Measurements from ENCODE around the gene TLX2. TPM values are rescaled to one million over a fixed set of nuclear protein-coding genes. Genes with fewer than 3 reads are reported as not detected.
A peak's percentile ranks its signal among the peaks of the same experiment; 100 is the strongest.

The TLX2 gene
- total and polyA plus RNA-seq, 2 of the 13 experiments (the other 11 are each of a cell fraction or from before 2014, with no cell fraction given): 0.05 to 0.20 TPM

DNA sequence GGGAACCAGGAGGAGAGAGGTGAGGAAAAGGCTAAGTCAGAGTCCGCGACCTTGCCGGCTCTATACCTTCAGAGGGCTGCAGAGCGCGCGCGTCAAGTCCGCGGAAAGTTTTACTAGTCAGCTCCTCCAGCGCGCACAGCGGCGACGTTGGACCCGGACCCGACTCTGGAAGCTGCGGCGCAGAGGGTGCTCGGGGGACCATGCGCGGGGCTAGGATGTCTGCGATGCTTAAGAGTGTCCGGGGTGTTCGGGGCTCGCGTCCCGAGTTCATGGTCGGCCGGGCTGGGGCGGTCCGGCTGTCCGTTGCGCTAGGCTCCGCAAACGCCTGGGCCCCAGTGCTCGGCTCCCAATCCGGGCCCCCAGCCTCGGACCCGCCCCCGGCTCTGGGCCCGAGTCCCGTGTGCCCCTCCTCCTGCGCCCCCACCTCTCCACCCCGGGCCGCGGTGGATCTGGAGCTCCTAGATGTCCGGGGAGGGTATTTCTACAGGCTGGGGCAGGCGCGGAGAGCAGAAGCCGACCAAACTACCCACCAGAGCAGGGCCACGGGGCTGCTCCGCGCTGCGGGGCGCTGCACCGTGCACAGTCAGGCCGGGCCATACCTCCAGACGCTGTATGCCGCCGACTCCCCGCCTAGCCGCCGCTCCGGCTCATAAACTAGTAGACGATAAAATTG is 14.8 kb upstream of the TLX2 start, which contains the start of gene LBX2 (continued):
- TF ChIP-seq, protein P1, sequence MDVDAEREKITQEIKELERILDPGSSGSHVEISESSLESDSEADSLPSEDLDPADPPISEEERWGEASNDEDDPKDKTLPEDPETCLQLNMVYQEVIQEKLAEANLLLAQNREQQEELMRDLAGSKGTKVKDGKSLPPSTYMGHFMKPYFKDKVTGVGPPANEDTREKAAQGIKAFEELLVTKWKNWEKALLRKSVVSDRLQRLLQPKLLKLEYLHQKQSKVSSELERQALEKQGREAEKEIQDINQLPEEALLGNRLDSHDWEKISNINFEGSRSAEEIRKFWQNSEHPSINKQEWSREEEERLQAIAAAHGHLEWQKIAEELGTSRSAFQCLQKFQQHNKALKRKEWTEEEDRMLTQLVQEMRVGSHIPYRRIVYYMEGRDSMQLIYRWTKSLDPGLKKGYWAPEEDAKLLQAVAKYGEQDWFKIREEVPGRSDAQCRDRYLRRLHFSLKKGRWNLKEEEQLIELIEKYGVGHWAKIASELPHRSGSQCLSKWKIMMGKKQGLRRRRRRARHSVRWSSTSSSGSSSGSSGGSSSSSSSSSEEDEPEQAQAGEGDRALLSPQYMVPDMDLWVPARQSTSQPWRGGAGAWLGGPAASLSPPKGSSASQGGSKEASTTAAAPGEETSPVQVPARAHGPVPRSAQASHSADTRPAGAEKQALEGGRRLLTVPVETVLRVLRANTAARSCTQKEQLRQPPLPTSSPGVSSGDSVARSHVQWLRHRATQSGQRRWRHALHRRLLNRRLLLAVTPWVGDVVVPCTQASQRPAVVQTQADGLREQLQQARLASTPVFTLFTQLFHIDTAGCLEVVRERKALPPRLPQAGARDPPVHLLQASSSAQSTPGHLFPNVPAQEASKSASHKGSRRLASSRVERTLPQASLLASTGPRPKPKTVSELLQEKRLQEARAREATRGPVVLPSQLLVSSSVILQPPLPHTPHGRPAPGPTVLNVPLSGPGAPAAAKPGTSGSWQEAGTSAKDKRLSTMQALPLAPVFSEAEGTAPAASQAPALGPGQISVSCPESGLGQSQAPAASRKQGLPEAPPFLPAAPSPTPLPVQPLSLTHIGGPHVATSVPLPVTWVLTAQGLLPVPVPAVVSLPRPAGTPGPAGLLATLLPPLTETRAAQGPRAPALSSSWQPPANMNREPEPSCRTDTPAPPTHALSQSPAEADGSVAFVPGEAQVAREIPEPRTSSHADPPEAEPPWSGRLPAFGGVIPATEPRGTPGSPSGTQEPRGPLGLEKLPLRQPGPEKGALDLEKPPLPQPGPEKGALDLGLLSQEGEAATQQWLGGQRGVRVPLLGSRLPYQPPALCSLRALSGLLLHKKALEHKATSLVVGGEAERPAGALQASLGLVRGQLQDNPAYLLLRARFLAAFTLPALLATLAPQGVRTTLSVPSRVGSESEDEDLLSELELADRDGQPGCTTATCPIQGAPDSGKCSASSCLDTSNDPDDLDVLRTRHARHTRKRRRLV (CRISPR knock-in tag; IDR thresholded peaks at IDR 0.05): no peak
- no peak for TF ChIP-seq BRCA1 (CRISPR knock-in tag; IDR thresholded peaks at IDR 0.05)
- TF ChIP-seq ATF7 (IDR thresholded peaks at IDR 0.05): no peak
- no peak for TF ChIP-seq ATF7 (CRISPR knock-in tag; IDR thresholded peaks at IDR 0.05)
- no peak for TF ChIP-seq ZNF567 (CRISPR knock-in tag; IDR thresholded peaks at IDR 0.05; ENCODE audit: borderline replicate concordance)
- TF ChIP-seq NR2C2 (CRISPR knock-in tag; IDR thresholded peaks at IDR 0.05; ENCODE audit: borderline replicate concordance): 0 out of 2 replicates have a peak, but pooled peaks have one; percentile 10
- TF ChIP-seq, protein P2, sequence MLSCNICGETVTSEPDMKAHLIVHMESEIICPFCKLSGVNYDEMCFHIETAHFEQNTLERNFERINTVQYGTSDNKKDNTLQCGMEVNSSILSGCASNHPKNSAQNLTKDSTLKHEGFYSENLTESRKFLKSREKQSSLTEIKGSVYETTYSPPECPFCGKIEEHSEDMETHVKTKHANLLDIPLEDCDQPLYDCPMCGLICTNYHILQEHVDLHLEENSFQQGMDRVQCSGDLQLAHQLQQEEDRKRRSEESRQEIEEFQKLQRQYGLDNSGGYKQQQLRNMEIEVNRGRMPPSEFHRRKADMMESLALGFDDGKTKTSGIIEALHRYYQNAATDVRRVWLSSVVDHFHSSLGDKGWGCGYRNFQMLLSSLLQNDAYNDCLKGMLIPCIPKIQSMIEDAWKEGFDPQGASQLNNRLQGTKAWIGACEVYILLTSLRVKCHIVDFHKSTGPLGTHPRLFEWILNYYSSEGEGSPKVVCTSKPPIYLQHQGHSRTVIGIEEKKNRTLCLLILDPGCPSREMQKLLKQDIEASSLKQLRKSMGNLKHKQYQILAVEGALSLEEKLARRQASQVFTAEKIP (CRISPR knock-in tag; IDR thresholded peaks at IDR 0.05; ENCODE audit: borderline replicate concordance): no peak
- TF ChIP-seq, protein P3, sequence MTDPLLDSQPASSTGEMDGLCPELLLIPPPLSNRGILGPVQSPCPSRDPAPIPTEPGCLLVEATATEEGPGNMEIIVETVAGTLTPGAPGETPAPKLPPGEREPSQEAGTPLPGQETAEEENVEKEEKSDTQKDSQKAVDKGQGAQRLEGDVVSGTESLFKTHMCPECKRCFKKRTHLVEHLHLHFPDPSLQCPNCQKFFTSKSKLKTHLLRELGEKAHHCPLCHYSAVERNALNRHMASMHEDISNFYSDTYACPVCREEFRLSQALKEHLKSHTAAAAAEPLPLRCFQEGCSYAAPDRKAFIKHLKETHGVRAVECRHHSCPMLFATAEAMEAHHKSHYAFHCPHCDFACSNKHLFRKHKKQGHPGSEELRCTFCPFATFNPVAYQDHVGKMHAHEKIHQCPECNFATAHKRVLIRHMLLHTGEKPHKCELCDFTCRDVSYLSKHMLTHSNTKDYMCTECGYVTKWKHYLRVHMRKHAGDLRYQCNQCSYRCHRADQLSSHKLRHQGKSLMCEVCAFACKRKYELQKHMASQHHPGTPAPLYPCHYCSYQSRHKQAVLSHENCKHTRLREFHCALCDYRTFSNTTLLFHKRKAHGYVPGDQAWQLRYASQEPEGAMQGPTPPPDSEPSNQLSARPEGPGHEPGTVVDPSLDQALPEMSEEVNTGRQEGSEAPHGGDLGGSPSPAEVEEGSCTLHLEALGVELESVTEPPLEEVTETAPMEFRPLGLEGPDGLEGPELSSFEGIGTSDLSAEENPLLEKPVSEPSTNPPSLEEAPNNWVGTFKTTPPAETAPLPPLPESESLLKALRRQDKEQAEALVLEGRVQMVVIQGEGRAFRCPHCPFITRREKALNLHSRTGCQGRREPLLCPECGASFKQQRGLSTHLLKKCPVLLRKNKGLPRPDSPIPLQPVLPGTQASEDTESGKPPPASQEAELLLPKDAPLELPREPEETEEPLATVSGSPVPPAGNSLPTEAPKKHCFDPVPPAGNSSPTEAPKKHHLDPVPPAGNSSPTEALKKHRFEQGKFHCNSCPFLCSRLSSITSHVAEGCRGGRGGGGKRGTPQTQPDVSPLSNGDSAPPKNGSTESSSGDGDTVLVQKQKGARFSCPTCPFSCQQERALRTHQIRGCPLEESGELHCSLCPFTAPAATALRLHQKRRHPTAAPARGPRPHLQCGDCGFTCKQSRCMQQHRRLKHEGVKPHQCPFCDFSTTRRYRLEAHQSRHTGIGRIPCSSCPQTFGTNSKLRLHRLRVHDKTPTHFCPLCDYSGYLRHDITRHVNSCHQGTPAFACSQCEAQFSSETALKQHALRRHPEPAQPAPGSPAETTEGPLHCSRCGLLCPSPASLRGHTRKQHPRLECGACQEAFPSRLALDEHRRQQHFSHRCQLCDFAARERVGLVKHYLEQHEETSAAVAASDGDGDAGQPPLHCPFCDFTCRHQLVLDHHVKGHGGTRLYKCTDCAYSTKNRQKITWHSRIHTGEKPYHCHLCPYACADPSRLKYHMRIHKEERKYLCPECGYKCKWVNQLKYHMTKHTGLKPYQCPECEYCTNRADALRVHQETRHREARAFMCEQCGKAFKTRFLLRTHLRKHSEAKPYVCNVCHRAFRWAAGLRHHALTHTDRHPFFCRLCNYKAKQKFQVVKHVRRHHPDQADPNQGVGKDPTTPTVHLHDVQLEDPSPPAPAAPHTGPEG (CRISPR knock-in tag; IDR thresholded peaks at IDR 0.05): no peak
- TF ChIP-seq MEIS2 (CRISPR knock-in tag; IDR thresholded peaks at IDR 0.05): 0 out of 2 replicates have a peak, but pooled peaks have one; percentile 27
- no peak for TF ChIP-seq U2AF2 (IDR thresholded peaks at IDR 0.05; ENCODE audit: low read depth, low read length)
- no peak for TF ChIP-seq ZNF878 (CRISPR knock-in tag; IDR thresholded peaks at IDR 0.05)
- 0 out of 2 replicates have a peak, but pooled peaks have one; percentile 27 for TF ChIP-seq ZNF343 (CRISPR knock-in tag; IDR thresholded peaks at IDR 0.05)
- TF ChIP-seq U2AF1 (optimal IDR thresholded peaks at IDR 0.05; ENCODE audit: low read depth, low read length): no peak
- TF ChIP-seq ZBTB38 (CRISPR knock-in tag; IDR thresholded peaks at IDR 0.05): no peak; the same call in 1 of the 2 replicates

Measured in HepG2 (cell line).